Measurements from ENCODE around the gene C1S. TPM values are rescaled to one million over a fixed set of nuclear protein-coding genes. Genes with fewer than 3 reads are reported as not detected.

C1S gene
- total and polyA plus RNA-seq, 9 of the 15 experiments (the other 6 are each of a cell fraction or from before 2014, with no cell fraction given), result 0.08 to 0.84 (median 0.27) TPM

DNA sequence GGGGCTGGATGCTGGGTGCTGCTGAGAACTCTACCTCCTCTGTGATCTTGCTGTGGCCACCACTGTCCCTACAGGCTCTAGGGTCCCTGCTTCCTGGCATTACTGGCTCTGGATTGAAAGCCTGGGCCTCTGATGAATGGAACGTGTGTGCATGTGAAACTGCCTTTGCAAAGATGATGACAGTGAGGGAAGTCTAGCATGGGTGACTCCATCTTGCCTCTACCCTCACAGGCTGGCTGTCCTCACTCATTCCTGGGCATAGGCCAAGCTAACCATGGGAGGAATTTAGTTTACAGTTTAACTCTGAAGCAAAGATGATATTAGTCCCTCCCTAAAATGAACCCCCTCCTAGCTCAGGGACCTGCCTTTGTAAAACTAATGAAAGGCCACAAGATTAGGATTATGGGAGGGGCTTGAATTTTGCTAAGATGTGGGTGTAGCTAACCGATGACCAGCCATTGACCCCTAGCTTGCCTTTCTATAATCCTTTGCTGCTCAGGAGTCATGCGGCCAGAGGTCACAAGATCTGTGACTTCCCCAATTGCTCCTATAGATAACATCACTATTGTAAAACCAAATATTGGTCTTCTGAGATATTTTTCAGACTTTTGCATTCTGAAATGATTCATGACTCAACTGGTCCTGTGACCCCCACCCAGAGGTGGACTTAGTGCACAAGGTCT is 2.2 kb upstream of the C1S start (continued):
- TF ChIP-seq, protein P1, sequence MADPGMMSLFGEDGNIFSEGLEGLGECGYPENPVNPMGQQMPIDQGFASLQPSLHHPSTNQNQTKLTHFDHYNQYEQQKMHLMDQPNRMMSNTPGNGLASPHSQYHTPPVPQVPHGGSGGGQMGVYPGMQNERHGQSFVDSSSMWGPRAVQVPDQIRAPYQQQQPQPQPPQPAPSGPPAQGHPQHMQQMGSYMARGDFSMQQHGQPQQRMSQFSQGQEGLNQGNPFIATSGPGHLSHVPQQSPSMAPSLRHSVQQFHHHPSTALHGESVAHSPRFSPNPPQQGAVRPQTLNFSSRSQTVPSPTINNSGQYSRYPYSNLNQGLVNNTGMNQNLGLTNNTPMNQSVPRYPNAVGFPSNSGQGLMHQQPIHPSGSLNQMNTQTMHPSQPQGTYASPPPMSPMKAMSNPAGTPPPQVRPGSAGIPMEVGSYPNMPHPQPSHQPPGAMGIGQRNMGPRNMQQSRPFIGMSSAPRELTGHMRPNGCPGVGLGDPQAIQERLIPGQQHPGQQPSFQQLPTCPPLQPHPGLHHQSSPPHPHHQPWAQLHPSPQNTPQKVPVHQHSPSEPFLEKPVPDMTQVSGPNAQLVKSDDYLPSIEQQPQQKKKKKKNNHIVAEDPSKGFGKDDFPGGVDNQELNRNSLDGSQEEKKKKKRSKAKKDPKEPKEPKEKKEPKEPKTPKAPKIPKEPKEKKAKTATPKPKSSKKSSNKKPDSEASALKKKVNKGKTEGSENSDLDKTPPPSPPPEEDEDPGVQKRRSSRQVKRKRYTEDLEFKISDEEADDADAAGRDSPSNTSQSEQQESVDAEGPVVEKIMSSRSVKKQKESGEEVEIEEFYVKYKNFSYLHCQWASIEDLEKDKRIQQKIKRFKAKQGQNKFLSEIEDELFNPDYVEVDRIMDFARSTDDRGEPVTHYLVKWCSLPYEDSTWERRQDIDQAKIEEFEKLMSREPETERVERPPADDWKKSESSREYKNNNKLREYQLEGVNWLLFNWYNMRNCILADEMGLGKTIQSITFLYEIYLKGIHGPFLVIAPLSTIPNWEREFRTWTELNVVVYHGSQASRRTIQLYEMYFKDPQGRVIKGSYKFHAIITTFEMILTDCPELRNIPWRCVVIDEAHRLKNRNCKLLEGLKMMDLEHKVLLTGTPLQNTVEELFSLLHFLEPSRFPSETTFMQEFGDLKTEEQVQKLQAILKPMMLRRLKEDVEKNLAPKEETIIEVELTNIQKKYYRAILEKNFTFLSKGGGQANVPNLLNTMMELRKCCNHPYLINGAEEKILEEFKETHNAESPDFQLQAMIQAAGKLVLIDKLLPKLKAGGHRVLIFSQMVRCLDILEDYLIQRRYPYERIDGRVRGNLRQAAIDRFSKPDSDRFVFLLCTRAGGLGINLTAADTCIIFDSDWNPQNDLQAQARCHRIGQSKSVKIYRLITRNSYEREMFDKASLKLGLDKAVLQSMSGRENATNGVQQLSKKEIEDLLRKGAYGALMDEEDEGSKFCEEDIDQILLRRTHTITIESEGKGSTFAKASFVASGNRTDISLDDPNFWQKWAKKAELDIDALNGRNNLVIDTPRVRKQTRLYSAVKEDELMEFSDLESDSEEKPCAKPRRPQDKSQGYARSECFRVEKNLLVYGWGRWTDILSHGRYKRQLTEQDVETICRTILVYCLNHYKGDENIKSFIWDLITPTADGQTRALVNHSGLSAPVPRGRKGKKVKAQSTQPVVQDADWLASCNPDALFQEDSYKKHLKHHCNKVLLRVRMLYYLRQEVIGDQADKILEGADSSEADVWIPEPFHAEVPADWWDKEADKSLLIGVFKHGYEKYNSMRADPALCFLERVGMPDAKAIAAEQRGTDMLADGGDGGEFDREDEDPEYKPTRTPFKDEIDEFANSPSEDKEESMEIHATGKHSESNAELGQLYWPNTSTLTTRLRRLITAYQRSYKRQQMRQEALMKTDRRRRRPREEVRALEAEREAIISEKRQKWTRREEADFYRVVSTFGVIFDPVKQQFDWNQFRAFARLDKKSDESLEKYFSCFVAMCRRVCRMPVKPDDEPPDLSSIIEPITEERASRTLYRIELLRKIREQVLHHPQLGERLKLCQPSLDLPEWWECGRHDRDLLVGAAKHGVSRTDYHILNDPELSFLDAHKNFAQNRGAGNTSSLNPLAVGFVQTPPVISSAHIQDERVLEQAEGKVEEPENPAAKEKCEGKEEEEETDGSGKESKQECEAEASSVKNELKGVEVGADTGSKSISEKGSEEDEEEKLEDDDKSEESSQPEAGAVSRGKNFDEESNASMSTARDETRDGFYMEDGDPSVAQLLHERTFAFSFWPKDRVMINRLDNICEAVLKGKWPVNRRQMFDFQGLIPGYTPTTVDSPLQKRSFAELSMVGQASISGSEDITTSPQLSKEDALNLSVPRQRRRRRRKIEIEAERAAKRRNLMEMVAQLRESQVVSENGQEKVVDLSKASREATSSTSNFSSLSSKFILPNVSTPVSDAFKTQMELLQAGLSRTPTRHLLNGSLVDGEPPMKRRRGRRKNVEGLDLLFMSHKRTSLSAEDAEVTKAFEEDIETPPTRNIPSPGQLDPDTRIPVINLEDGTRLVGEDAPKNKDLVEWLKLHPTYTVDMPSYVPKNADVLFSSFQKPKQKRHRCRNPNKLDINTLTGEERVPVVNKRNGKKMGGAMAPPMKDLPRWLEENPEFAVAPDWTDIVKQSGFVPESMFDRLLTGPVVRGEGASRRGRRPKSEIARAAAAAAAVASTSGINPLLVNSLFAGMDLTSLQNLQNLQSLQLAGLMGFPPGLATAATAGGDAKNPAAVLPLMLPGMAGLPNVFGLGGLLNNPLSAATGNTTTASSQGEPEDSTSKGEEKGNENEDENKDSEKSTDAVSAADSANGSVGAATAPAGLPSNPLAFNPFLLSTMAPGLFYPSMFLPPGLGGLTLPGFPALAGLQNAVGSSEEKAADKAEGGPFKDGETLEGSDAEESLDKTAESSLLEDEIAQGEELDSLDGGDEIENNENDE (IDR thresholded peaks at IDR 0.05; ENCODE audit: low read depth, low read length), result no peak
- no peak for TF ChIP-seq RBBP5 (IDR thresholded peaks at IDR 0.05; ENCODE audit: borderline replicate concordance, insufficient read depth, low read length, poor library complexity, severe bottlenecking)
- TF ChIP-seq, protein P2, sequence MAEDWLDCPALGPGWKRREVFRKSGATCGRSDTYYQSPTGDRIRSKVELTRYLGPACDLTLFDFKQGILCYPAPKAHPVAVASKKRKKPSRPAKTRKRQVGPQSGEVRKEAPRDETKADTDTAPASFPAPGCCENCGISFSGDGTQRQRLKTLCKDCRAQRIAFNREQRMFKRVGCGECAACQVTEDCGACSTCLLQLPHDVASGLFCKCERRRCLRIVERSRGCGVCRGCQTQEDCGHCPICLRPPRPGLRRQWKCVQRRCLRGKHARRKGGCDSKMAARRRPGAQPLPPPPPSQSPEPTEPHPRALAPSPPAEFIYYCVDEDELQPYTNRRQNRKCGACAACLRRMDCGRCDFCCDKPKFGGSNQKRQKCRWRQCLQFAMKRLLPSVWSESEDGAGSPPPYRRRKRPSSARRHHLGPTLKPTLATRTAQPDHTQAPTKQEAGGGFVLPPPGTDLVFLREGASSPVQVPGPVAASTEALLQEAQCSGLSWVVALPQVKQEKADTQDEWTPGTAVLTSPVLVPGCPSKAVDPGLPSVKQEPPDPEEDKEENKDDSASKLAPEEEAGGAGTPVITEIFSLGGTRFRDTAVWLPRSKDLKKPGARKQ (CRISPR knock-in tag; IDR thresholded peaks at IDR 0.05), result no peak
- TF ChIP-seq PHTF2 (CRISPR knock-in tag; IDR thresholded peaks at IDR 0.05), result peak; percentile 60; the same call in 1 of the 2 replicates
- no peak for TF ChIP-seq MAFK (IDR thresholded peaks at IDR 0.05; ENCODE audit: low read length)
- TF ChIP-seq ZNF239 (CRISPR knock-in tag; IDR thresholded peaks at IDR 0.05), result peak; percentile 84
- no peak for TF ChIP-seq IFI16 (CRISPR knock-in tag; IDR thresholded peaks at IDR 0.05)
- TF ChIP-seq FOXP1 (CRISPR knock-in tag; IDR thresholded peaks at IDR 0.05), result no peak
- TF ChIP-seq, protein P3, sequence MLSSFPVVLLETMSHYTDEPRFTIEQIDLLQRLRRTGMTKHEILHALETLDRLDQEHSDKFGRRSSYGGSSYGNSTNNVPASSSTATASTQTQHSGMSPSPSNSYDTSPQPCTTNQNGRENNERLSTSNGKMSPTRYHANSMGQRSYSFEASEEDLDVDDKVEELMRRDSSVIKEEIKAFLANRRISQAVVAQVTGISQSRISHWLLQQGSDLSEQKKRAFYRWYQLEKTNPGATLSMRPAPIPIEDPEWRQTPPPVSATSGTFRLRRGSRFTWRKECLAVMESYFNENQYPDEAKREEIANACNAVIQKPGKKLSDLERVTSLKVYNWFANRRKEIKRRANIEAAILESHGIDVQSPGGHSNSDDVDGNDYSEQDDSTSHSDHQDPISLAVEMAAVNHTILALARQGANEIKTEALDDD (IDR thresholded peaks at IDR 0.05), result peak; percentile 62; the same call in 1 of the 2 replicates
- TF ChIP-seq, protein P4, sequence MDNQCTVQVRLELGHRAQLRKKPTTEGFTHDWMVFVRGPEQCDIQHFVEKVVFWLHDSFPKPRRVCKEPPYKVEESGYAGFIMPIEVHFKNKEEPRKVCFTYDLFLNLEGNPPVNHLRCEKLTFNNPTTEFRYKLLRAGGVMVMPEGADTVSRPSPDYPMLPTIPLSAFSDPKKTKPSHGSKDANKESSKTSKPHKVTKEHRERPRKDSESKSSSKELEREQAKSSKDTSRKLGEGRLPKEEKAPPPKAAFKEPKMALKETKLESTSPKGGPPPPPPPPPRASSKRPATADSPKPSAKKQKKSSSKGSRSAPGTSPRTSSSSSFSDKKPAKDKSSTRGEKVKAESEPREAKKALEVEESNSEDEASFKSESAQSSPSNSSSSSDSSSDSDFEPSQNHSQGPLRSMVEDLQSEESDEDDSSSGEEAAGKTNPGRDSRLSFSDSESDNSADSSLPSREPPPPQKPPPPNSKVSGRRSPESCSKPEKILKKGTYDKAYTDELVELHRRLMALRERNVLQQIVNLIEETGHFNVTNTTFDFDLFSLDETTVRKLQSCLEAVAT (IDR thresholded peaks at IDR 0.05), result no peak

Measured in K562 (cell line).